ENCODE results near the gene PALB2.

PALB2 gene

GRCh38 chr16:23563186-23563585, 77.9 kb downstream of the PALB2 start:
- no peaks in the 10 kb centered on the region for H3K27me3 ChIP-seq (replicated peaks in 2 of 5; ENCODE audit: control insufficient read depth in 4 of 5, insufficient read depth in 5 of 5, low read length in 4 of 5)
- H3K4me3 ChIP-seq (ENCODE audit: control insufficient read depth in 1 of 7, extremely low read depth in 1 of 7, insufficient read depth in 4 of 7, low read depth in 2 of 7, low read length in 6 of 7): no peak overlapping the region
- H3K4me1 ChIP-seq (ENCODE audit: control extremely low read depth in 1 of 4, control insufficient read depth in 4 of 4, insufficient read depth in 4 of 4, low read length in 3 of 4): peaks cover 8 to 11% (median 8%) of the 10 kb centered on the region in 4 experiments
- peaks cover 36 to 85% (median 66%) of the 10 kb centered on the region in 4 experiments for H3K36me3 ChIP-seq (ENCODE audit: control insufficient read depth in 4 of 4, insufficient read depth in 4 of 4, low read length in 3 of 4)
- ChIA-PET CTCF (no interaction called here), POLR2A (no interaction called here)
- H3K9me3 ChIP-seq (ENCODE audit: control extremely low read depth in 1 of 5, control insufficient read depth in 4 of 5, insufficient read depth in 2 of 5, low read depth in 1 of 5, low read length in 4 of 5): no peaks in the 10 kb centered on the region
- 99% methylated on average over 6 of the region's 6 CpGs for WGBS (ENCODE audit: insufficient coverage)
- no peak for DNase-seq
- no peak overlapping the region for H3K27ac ChIP-seq (ENCODE audit: insufficient read depth in 1 of 2, low read depth in 1 of 2, low read length in 2 of 2, poor library complexity in 1 of 2, severe bottlenecking in 2 of 2)

GRCh38 chr16:23562505-23562904, 78.6 kb downstream of the PALB2 start:
- 97% methylated on average over 13 of the region's 13 CpGs for WGBS (ENCODE audit: insufficient coverage)
- no peak overlapping the region for H3K27ac ChIP-seq (ENCODE audit: insufficient read depth in 1 of 2, low read depth in 1 of 2, low read length in 2 of 2, poor library complexity in 1 of 2, severe bottlenecking in 2 of 2)
- H3K9me3 ChIP-seq (ENCODE audit: control extremely low read depth in 1 of 5, control insufficient read depth in 4 of 5, insufficient read depth in 2 of 5, low read depth in 1 of 5, low read length in 4 of 5): no peaks in the 10 kb centered on the region
- no peaks in the 10 kb centered on the region for H3K27me3 ChIP-seq (replicated peaks in 2 of 5; ENCODE audit: control insufficient read depth in 4 of 5, insufficient read depth in 5 of 5, low read length in 4 of 5)
- no peak for DNase-seq
- ChIA-PET CTCF (no interaction called here), POLR2A (no interaction called here)
- peaks cover 9 to 12% (median 10%) of the 10 kb centered on the region in 4 experiments for H3K4me1 ChIP-seq (ENCODE audit: control extremely low read depth in 1 of 4, control insufficient read depth in 4 of 4, insufficient read depth in 4 of 4, low read length in 3 of 4)
- no peak overlapping the region for H3K4me3 ChIP-seq (ENCODE audit: control insufficient read depth in 1 of 7, extremely low read depth in 1 of 7, insufficient read depth in 4 of 7, low read depth in 2 of 7, low read length in 6 of 7)
- H3K36me3 ChIP-seq (ENCODE audit: control insufficient read depth in 4 of 4, insufficient read depth in 4 of 4, low read length in 3 of 4): peaks cover 36 to 78% (median 64%) of the 10 kb centered on the region in 4 experiments

GRCh38 chr16:23561586-23561985, 79.5 kb downstream of the PALB2 start:
- ChIA-PET POLR2A (no interaction called here), CTCF (interaction anchor here (0.9 kb wide), 1 partner anchor 35 kb away, joined by 4 read pairs; no protein-coding TSS in a partner anchor)
- peaks cover 12 to 17% (median 14%) of the 10 kb centered on the region in 4 experiments for H3K4me1 ChIP-seq (ENCODE audit: control extremely low read depth in 1 of 4, control insufficient read depth in 4 of 4, insufficient read depth in 4 of 4, low read length in 3 of 4)
- H3K27ac ChIP-seq (ENCODE audit: insufficient read depth in 1 of 2, low read depth in 1 of 2, low read length in 2 of 2, poor library complexity in 1 of 2, severe bottlenecking in 2 of 2): no peak overlapping the region
- H3K27me3 ChIP-seq (replicated peaks in 2 of 5; ENCODE audit: control insufficient read depth in 4 of 5, insufficient read depth in 5 of 5, low read length in 4 of 5): no peaks in the 10 kb centered on the region
- H3K36me3 ChIP-seq (ENCODE audit: control insufficient read depth in 4 of 4, insufficient read depth in 4 of 4, low read length in 3 of 4): peaks cover 32 to 69% (median 57%) of the 10 kb centered on the region in 4 experiments
- H3K4me3 ChIP-seq (ENCODE audit: control insufficient read depth in 1 of 7, extremely low read depth in 1 of 7, insufficient read depth in 4 of 7, low read depth in 2 of 7, low read length in 6 of 7): no peak overlapping the region
- WGBS (ENCODE audit: insufficient coverage): 96% methylated on average over 3 of the region's 5 CpGs
- H3K9me3 ChIP-seq (ENCODE audit: control extremely low read depth in 1 of 5, control insufficient read depth in 4 of 5, insufficient read depth in 2 of 5, low read depth in 1 of 5, low read length in 4 of 5): no peaks in the 10 kb centered on the region
- peak in 2 of 3 donors; percentile 7 to 10 for DNase-seq

DNA sequence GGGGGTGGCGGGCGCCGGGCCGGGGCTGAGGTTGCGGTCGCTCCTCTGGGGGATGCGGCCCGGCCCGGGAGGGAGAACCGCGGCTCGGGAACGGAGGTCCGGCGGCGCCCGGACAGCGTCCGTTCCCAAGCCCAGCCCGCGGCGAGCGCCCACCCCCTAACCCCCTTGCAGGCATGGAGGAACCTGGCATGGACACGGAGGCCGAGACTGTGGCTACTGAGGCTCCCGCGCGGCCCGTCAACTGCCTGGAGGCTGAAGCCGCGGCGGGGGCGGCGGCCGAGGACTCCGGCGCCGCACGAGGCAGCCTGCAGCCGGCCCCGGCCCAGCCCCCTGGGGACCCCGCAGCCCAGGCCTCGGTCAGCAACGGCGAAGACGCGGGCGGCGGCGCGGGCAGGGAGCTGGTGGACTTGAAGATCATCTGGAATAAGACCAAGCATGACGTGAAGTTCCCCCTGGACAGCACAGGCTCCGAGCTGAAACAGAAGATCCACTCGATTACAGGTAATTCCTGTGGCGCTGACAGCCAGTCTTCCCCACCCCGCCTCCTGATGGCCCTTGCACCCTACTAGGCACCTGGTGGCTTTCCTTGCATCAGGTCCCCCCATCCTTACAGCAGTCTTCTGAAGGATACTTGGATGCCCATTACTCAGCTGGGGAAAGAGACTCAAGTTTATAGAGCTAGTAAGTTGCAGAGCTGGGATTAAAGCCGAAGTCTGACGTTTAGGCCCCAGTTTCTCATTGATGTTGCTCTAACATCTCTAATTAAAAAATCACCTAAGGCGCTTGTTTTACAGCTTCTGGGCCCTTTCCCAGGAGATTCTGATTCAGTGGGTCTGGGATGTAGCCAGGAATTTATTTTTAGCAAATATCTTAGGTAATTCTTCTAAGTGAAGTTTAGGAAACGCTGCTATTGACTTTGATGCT, 83.1 kb downstream of the PALB2 start:
- H3K27ac ChIP-seq (ENCODE audit: insufficient read depth in 1 of 2, low read depth in 1 of 2, low read length in 2 of 2, poor library complexity in 1 of 2, severe bottlenecking in 2 of 2): peak overlapping the region; percentile 76 to 89
- 2% methylated on average over 54 of the region's 60 CpGs for WGBS (ENCODE audit: insufficient coverage)
- no peaks in the 10 kb centered on the region for H3K27me3 ChIP-seq (replicated peaks in 2 of 5; ENCODE audit: control insufficient read depth in 4 of 5, insufficient read depth in 5 of 5, low read length in 4 of 5)
- CTCF ChIA-PET: interaction anchor here (0.5 to 2.1 kb wide), 10 partner anchors 10 to 122 kb away, joined by 3 to 8 read pairs (median 4); no protein-coding TSS in a partner anchor
- peaks cover 18 to 37% (median 30%) of the 10 kb centered on the region in 4 experiments for H3K36me3 ChIP-seq (ENCODE audit: control insufficient read depth in 4 of 4, insufficient read depth in 4 of 4, low read length in 3 of 4)
- H3K4me3 ChIP-seq (ENCODE audit: control insufficient read depth in 1 of 7, extremely low read depth in 1 of 7, insufficient read depth in 4 of 7, low read depth in 2 of 7, low read length in 6 of 7): peak overlapping the region; percentile 80 to 97 (median 91)
- POLR2A ChIA-PET: interaction anchor here (0.6 to 1.0 kb wide), 3 partner anchors 36 to 1736 kb away, joined by 3 to 5 read pairs (median 3); no protein-coding TSS in a partner anchor
- peak in 1 of 3 donors; percentile 3 for DNase-seq
- no peaks in the 10 kb centered on the region for H3K9me3 ChIP-seq (ENCODE audit: control extremely low read depth in 1 of 5, control insufficient read depth in 4 of 5, insufficient read depth in 2 of 5, low read depth in 1 of 5, low read length in 4 of 5)
- peaks cover 12 to 24% (median 19%) of the 10 kb centered on the region in 4 experiments for H3K4me1 ChIP-seq (ENCODE audit: control extremely low read depth in 1 of 4, control insufficient read depth in 4 of 4, insufficient read depth in 4 of 4, low read length in 3 of 4)

GRCh38 chr16:23556881-23557778, 84.0 kb downstream of the PALB2 start, which contains the start of the genes EARS2 and UBFD1:
Gene EARS2 (minus strand): TSS chr16:23557350. CDS start chr16:23557343, 7 bp downstream.
Gene UBFD1 (plus strand): TSS chr16:23557727. CDS start chr16:23557743, 16 bp downstream.
- ChIA-PET CTCF (interaction anchor here (0.5 to 2.1 kb wide), 8 partner anchors 12 to 121 kb away, joined by 3 to 8 read pairs (median 4); no protein-coding TSS in a partner anchor), POLR2A (interaction anchor here (0.6 to 1.0 kb wide), 2 partner anchors 40 to 1735 kb away, joined by 3 read pairs; no protein-coding TSS in a partner anchor)
- Histone ChIP-seq H3K9me3 (ENCODE audit: control extremely low read depth in 1 of 5, control insufficient read depth in 4 of 5, insufficient read depth in 2 of 5, low read depth in 1 of 5, low read length in 4 of 5) (no peaks in the 10 kb centered on the region), H3K36me3 (ENCODE audit: control insufficient read depth in 4 of 4, insufficient read depth in 4 of 4, low read length in 3 of 4) (peaks cover 15 to 36% (median 27%) of the 10 kb centered on the region in 4 experiments), H3K27ac (ENCODE audit: insufficient read depth in 1 of 2, low read depth in 1 of 2, low read length in 2 of 2, poor library complexity in 1 of 2, severe bottlenecking in 2 of 2) (peak within 1 kb of the TSS; percentile 76 to 89), H3K4me3 (ENCODE audit: control insufficient read depth in 1 of 7, extremely low read depth in 1 of 7, insufficient read depth in 4 of 7, low read depth in 2 of 7, low read length in 6 of 7) (peak within 1 kb of the TSS; percentile 80 to 97 (median 91)), H3K4me1 (ENCODE audit: control extremely low read depth in 1 of 4, control insufficient read depth in 4 of 4, insufficient read depth in 4 of 4, low read length in 3 of 4) (peaks cover 12 to 24% (median 19%) of the 10 kb centered on the region in 4 experiments), H3K27me3 (replicated peaks in 2 of 5; ENCODE audit: control insufficient read depth in 4 of 5, insufficient read depth in 5 of 5, low read length in 4 of 5) (no peaks in the 10 kb centered on the region)
- WGBS (ENCODE audit: insufficient coverage): 1% methylated on average over 53 of the region's 65 CpGs
- DNase-seq: peak; percentile 99 to 100 (median 100)

DNA sequence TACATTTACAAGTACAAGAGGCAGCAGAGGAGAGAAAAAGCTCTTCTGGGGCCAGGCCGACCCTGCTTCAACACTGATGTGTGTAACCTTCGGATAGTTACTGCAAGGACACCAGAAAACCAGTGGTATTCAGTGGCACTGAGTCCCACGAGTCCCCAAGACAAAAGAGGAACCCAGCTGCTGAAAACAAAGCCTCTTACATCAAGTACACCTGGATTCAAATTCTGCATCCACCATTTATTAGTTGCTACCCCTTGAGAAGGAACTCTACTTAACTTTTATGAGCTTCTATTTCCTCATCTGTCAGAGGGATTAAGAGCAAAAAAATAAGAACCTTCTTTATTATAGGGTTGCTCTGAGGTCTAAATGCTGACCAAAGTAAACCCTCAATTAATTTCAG, 86.6 kb downstream of the PALB2 start:
- Histone ChIP-seq H3K4me3 (ENCODE audit: control insufficient read depth in 1 of 7, extremely low read depth in 1 of 7, insufficient read depth in 4 of 7, low read depth in 2 of 7, low read length in 6 of 7) (no peak overlapping the region), H3K36me3 (ENCODE audit: control insufficient read depth in 4 of 4, insufficient read depth in 4 of 4, low read length in 3 of 4) (peaks cover 2 to 32% (median 27%) of the 10 kb centered on the region in 4 experiments), H3K4me1 (ENCODE audit: control extremely low read depth in 1 of 4, control insufficient read depth in 4 of 4, insufficient read depth in 4 of 4, low read length in 3 of 4) (peaks cover 12 to 24% (median 19%) of the 10 kb centered on the region in 4 experiments), H3K27me3 (replicated peaks in 2 of 5; ENCODE audit: control insufficient read depth in 4 of 5, insufficient read depth in 5 of 5, low read length in 4 of 5) (no peaks in the 10 kb centered on the region), H3K9me3 (ENCODE audit: control extremely low read depth in 1 of 5, control insufficient read depth in 4 of 5, insufficient read depth in 2 of 5, low read depth in 1 of 5, low read length in 4 of 5) (no peaks in the 10 kb centered on the region), H3K27ac (ENCODE audit: insufficient read depth in 1 of 2, low read depth in 1 of 2, low read length in 2 of 2, poor library complexity in 1 of 2, severe bottlenecking in 2 of 2) (peak overlapping the region in 1 of 2 experiments; percentile 12)
- CTCF ChIA-PET: interaction anchor here (1.0 to 1.5 kb wide), 6 partner anchors 9 to 119 kb away, joined by 3 to 4 read pairs (median 4); no protein-coding TSS in a partner anchor
- POLR2A ChIA-PET: no interaction called here
- DNase-seq: no peak
- WGBS (ENCODE audit: insufficient coverage): 92% methylated on average over 3 of the region's 3 CpGs
